SK-N-SH treated with all-trans-retinoic acid at 6 μM for 48 hours (cell line): ENCODE results near the gene DYSF.

ENCODE experiments used
- GLIS3 ChIP-seq: fragments of 250-450 bp; sonication (Bioruptor Pico); IDR thresholded peaks from 2 replicates; pipeline ENCODE4 v1.5.0; 2020; ENCODE audit warnings: mild to moderate bottlenecking, moderate library complexity
- ISL1 ChIP-seq: fragments of 250-450 bp; sonication (Bioruptor Pico); IDR thresholded peaks from 2 replicates; pipeline ENCODE4 v2.1.2; 2022; ENCODE audit warnings: mild to moderate bottlenecking, moderate library complexity
- SNAI2 ChIP-seq: fragments of 250-450 bp; sonication (Bioruptor Pico); IDR thresholded peaks from 2 replicates; pipeline ENCODE4 v1.5.0; 2020; ENCODE audit warnings: mild to moderate bottlenecking, moderate library complexity
- ZFP3 ChIP-seq: fragments of 250-450 bp; sonication (Bioruptor Pico); IDR thresholded peaks from 2 replicates; pipeline ENCODE4 v1.5.0; 2020; ENCODE audit warnings: mild to moderate bottlenecking, moderate library complexity
- ZNF565 ChIP-seq: fragments of 450-650 bp; formaldehyde crosslinking; conservative IDR thresholded peaks from 2 replicates; pipeline ENCODE4 v1.5.0; 2020; ENCODE audit warnings: low read depth, mild to moderate bottlenecking, moderate library complexity
- TF ChIP-seq, protein P1 (sequence below): fragments of 250-450 bp; sonication (Bioruptor Pico); IDR thresholded peaks from 2 replicates; pipeline ENCODE4 v1.5.1; 2020; ENCODE audit warnings: low read depth, mild to moderate bottlenecking, moderate library complexity

DNA sequence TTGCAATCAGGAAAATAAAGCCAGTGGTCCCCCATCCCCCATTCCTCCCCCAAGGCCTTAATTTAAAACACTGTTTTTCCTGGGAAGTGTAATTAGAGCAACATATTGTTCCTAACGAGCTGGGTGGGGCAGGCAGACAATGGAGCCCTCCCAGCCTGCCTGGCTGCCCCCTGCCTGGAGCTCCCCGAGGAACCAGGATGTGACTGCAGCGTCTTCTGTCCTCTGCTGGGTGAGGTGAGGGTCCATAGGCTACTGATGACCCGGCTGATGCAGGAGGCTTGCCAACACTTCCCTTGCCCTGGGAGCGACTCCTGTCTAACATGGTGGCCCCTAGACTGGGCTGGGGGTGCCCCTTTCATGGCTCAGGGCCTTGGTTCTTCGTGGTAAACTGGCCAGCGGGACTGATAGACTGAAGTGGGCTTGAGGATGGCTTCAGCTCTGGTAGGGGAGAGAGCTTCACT, 152.4 kb downstream of the DYSF start:
- TF ChIP-seq SNAI2 (CRISPR knock-in tag): no peak
- no peak for TF ChIP-seq GLIS3 (CRISPR knock-in tag)
- TF ChIP-seq ISL1 (CRISPR knock-in tag): no peak
- no peak for TF ChIP-seq ZFP3 (CRISPR knock-in tag)
- TF ChIP-seq, protein P1, sequence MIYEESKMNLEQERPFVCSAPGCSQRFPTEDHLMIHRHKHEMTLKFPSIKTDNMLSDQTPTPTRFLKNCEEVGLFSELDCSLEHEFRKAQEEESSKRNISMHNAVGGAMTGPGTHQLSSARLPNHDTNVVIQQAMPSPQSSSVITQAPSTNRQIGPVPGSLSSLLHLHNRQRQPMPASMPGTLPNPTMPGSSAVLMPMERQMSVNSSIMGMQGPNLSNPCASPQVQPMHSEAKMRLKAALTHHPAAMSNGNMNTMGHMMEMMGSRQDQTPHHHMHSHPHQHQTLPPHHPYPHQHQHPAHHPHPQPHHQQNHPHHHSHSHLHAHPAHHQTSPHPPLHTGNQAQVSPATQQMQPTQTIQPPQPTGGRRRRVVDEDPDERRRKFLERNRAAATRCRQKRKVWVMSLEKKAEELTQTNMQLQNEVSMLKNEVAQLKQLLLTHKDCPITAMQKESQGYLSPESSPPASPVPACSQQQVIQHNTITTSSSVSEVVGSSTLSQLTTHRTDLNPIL (CRISPR knock-in tag): no peak
- no peak for TF ChIP-seq ZNF565
